Spleen (tissue), 11 donors: ENCODE results near the gene ALDH1B1. TPM values are rescaled to one million over a fixed set of nuclear protein-coding genes. Genes with fewer than 3 reads are reported as not detected.

ENCODE experiments used
- DNase-seq: peaks from one replicate; pipeline ENCODE4 v3.0.0-alpha.2; 2020
- H3K27ac ChIP-seq, 8 donors: fragments of 200-600 bp; sonication (generic) in 7 of 8; 1 replicate in 4 of 8; 2 replicates in 4 of 8; pipeline versions ENCODE4 v1.5.0 to v1.8.0; 2016 to 2021; ENCODE audit warnings: inconsistent platforms in 4 of 8, mild to moderate bottlenecking in 4 of 8, moderate library complexity in 1 of 8
- H3K27me3 ChIP-seq, 7 donors: fragments of 200-600 bp; sonication (generic) in 6 of 7; replicated peaks in 1 of 7; 1 replicate in 4 of 7; 2 replicates in 3 of 7; pipeline versions ENCODE4 v1.5.0 to v1.8.0; 2016 to 2021; ENCODE audit warnings: inconsistent platforms in 3 of 7, mild to moderate bottlenecking in 1 of 7
- H3K36me3 ChIP-seq, 6 donors: fragments of 200-600 bp; sonication (generic) in 5 of 6; 1 replicate in 4 of 6; 2 replicates in 2 of 6; pipeline versions ENCODE4 v1.5.0 to v1.8.0; 2016 to 2021; ENCODE audit warnings: inconsistent platforms in 2 of 6
- H3K4me1 ChIP-seq, 6 donors: fragments of 200-600 bp; sonication (generic) in 5 of 6; 1 replicate in 3 of 6; 2 replicates in 3 of 6; pipeline versions ENCODE4 v1.5.0 to v1.8.0; 2016 to 2021; ENCODE audit warnings: inconsistent platforms in 3 of 6
- H3K4me3 ChIP-seq, 8 donors: fragments of 200-600 bp; sonication (generic) in 7 of 8; 1 replicate in 4 of 8; 2 replicates in 4 of 8; pipeline versions ENCODE4 v1.5.0 to v1.8.0; 2016 to 2021; ENCODE audit warnings: inconsistent platforms in 4 of 8, mild to moderate bottlenecking in 4 of 8, moderate library complexity in 2 of 8
- H3K9me3 ChIP-seq, 8 donors: fragments of 200-600 bp; sonication (generic) in 7 of 8; 1 replicate in 4 of 8; 2 replicates in 4 of 8; pipeline versions ENCODE4 v1.5.0 to v1.8.0; 2016 to 2021; ENCODE audit warnings: inconsistent platforms in 4 of 8
- POLR2A ChIP-seq, 3 donors: fragments of 450-650 bp; IDR thresholded peaks; one replicate each; pipeline ENCODE4 v1.5.1; 2017; ENCODE audit warnings: antibody characterized with exemption in 3 of 3, mild to moderate bottlenecking in 1 of 3
- POLR2AphosphoS5 ChIP-seq, 3 donors: sonication (generic); formaldehyde crosslinking; IDR thresholded peaks; one replicate each; pipeline ENCODE4 v1.5.1; 2017; ENCODE audit warnings: antibody characterized with exemption in 3 of 3
- WGBS, 5 donors: extraction: QIAGEN DNeasy Blood & Tissue Kit in 3 of 5; methylation state at CpG; one replicate each; pipeline versions ENCODE4 v1.1.5 to v1.1.7; 2013 to 2018; 5-methylcytosine and 5-hydroxymethylcytosine counted together
- intact Hi-C: fragments of 100-400 bp; cut with DNase I; formaldehyde crosslinking; loops from one replicate; pipeline ENCODE4 v1.15.0; 2023; ENCODE audit warnings: low total_unique reads
- polyA plus RNA-seq, 3 donors: library from polyadenylated mRNA; stranded (reverse); fragments of 200-250 nt; gene quantifications; one replicate each; pipeline ENCODE4 v1.2.1, GENCODE V29; 2013
- total RNA-seq, 7 donors: library from RNA; depleted of rRNA in 3 of 7; stranded (reverse); fragments of >200 nt in 3 of 7; fragmentation: NEBNext Ultra II Directional in 4 of 7; extraction: Animal tissue kit (Norgen Biotek cat#: 25700) in 4 of 7; gene quantifications; one replicate each; pipeline versions ENCODE4 v1.1.0 to v1.2.1, GENCODE V29; 2016 to 2021
- TF ChIP-seq, protein P1 (sequence below), 11 experiments: fragments of 200-600 bp in 7 of 11; fragments of 450-650 bp in 4 of 11; sonication (generic) in 4 of 11; IDR thresholded peaks in 8 of 11; conservative IDR thresholded peaks in 3 of 11; 1 replicate in 7 of 11; 2 replicates in 4 of 11; pipeline versions ENCODE4 v1.4.0 to v1.8.0; 2016 to 2021; ENCODE audit warnings: antibody characterized with exemption in 11 of 11, inconsistent platforms in 4 of 11, mild to moderate bottlenecking in 1 of 11
- donor health status: healthy with polysubstance abuse.
- donor health status: DM: no; HTN: no; CAD: no; lungs with moderate emphysema.
- donor health status: DM: no; HTN: no; CAD: no.
- donor health status: Bipolar disorder and iron deficiency.
- donor health status: healthy.
- donor health status: DM: no; HTN: no; CAD: no.
- donor health status: DM: yes; HTN: yes; CAD: no.

The ALDH1B1 gene
- total and polyA plus RNA-seq, 10 donors = 4.0 to 14.7 (median 8.3) TPM

DNA sequence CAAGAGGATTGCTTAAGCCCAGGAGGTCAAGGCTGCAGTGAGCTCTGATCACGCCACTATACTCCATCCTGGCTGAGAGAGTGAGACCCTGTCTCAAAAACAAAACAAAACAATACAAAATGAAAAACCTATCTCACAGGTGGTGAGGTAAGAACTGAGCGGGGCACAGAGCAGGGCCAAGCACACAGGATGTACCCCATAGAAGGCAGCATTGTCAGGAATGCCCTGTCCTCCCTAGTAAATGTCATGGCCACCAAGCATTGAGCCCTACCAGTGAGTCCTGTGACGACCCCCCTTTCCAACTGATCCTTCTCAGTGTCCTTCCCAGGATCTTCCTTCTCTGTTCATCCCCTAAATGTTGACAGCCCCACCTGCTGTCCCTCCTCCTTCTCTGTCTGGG is 44.6 kb upstream of the ALDH1B1 start:
- TF ChIP-seq POLR2AphosphoS5 (IDR thresholded peaks at IDR 0.05) (no peak), POLR2A (IDR thresholded peaks at IDR 0.05) (no peak)
- TF ChIP-seq, protein P1, sequence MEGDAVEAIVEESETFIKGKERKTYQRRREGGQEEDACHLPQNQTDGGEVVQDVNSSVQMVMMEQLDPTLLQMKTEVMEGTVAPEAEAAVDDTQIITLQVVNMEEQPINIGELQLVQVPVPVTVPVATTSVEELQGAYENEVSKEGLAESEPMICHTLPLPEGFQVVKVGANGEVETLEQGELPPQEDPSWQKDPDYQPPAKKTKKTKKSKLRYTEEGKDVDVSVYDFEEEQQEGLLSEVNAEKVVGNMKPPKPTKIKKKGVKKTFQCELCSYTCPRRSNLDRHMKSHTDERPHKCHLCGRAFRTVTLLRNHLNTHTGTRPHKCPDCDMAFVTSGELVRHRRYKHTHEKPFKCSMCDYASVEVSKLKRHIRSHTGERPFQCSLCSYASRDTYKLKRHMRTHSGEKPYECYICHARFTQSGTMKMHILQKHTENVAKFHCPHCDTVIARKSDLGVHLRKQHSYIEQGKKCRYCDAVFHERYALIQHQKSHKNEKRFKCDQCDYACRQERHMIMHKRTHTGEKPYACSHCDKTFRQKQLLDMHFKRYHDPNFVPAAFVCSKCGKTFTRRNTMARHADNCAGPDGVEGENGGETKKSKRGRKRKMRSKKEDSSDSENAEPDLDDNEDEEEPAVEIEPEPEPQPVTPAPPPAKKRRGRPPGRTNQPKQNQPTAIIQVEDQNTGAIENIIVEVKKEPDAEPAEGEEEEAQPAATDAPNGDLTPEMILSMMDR (IDR thresholded peaks at IDR 0.05 in 8 of 11, conservative IDR thresholded peaks at IDR 0.05 in 3 of 11) = no peak
- peak; percentile 25 for DNase-seq
- H3K4me1 ChIP-seq = no peaks in the 10 kb centered on the region
- no peak overlapping the region for H3K4me3 ChIP-seq
- no peak overlapping the region for H3K27ac ChIP-seq
- intact Hi-C loops = no loop called here
- H3K9me3 ChIP-seq = no peaks in the 10 kb centered on the region
- H3K27me3 ChIP-seq = no peaks in the 10 kb centered on the region
- WGBS, 5 donors = 65 to 94% (median 76%) methylated on average over 3 of the region's 3 CpGs
- H3K36me3 ChIP-seq = no peaks in the 10 kb centered on the region

DNA sequence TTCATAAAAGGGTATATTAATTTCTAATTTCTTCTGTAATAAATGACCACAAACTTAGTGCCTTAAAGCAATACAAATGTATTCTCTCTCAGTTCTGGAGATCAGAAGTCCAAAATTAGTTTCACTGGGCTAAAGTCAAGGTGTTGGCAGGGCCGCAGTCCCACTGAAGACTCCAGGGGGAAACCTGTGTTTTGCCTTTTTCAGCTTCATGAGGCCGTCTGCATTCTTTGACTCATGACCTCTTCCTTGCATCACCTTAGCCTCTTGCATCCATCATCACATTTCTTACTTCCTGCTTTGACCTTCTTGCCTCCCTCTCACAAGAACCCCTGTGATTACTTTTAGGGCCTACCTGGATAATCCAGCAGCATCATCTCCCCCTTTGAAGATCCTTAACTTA is 42.0 kb upstream of the ALDH1B1 start:
- H3K4me1 ChIP-seq = no peaks in the 10 kb centered on the region
- no peak overlapping the region for H3K27ac ChIP-seq
- H3K4me3 ChIP-seq = no peak overlapping the region
- DNase-seq = no peak
- H3K36me3 ChIP-seq = no peaks in the 10 kb centered on the region
- TF ChIP-seq POLR2A (IDR thresholded peaks at IDR 0.05) = no peak
- TF ChIP-seq, protein P1 (IDR thresholded peaks at IDR 0.05 in 8 of 11, conservative IDR thresholded peaks at IDR 0.05 in 3 of 11) = no peak
- TF ChIP-seq POLR2AphosphoS5 (IDR thresholded peaks at IDR 0.05) = no peak
- intact Hi-C loops = no loop called here
- 77 to 93% (median 86%) methylated on average over 2 of the region's 2 CpGs for WGBS, 5 donors
- H3K9me3 ChIP-seq = no peaks in the 10 kb centered on the region
- no peaks in the 10 kb centered on the region for H3K27me3 ChIP-seq

DNA sequence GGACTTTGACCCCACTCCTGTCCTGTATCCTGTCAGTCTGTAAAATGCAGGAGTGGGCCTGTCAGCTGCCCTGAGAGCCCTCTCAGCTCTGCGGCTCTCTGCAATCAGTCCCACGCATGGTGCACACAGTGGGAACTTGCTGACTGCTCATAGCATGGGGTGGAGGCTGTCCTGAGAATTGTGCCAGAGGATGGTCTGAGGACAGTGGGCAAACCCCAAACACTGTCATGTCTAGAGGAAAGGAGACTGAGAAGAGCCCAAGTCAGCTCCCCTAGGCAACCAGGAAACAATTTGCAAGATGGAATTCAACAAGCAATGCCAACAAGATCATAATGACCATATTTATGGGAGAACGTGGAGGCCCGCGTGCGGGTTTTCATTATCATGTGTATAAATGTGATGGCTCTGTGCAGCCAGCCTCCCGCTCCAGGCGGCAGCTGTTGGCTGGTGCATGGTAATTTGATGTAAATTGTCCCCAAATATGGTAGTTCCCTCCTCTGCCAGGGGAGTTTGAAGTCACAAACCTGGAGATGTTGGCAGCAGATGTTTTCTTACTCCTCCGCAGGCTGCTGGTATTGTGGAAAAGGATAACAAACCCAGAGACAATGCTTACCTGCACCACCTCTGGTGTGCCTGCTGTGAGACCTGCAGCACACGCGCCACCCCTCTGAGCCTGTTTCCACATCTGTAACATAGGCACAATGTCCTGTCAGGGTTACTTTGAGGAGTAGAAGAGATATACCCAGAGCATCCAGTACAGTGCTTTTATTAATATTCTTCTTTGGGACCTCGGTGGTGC is 39.8 kb upstream of the ALDH1B1 start:
- H3K27me3 ChIP-seq = no peaks in the 10 kb centered on the region
- no peaks in the 10 kb centered on the region for H3K9me3 ChIP-seq
- H3K36me3 ChIP-seq = no peaks in the 10 kb centered on the region
- H3K4me1 ChIP-seq = no peaks in the 10 kb centered on the region
- TF ChIP-seq POLR2AphosphoS5 (IDR thresholded peaks at IDR 0.05) = no peak
- no peak for TF ChIP-seq POLR2A (IDR thresholded peaks at IDR 0.05)
- no peak overlapping the region for H3K4me3 ChIP-seq
- DNase-seq = no peak
- intact Hi-C loops = no loop called here
- H3K27ac ChIP-seq = no peak overlapping the region
- 91 to 95% (median 94%) methylated on average over 10 to 12 of the region's 12 CpGs for WGBS, 5 donors

DNA sequence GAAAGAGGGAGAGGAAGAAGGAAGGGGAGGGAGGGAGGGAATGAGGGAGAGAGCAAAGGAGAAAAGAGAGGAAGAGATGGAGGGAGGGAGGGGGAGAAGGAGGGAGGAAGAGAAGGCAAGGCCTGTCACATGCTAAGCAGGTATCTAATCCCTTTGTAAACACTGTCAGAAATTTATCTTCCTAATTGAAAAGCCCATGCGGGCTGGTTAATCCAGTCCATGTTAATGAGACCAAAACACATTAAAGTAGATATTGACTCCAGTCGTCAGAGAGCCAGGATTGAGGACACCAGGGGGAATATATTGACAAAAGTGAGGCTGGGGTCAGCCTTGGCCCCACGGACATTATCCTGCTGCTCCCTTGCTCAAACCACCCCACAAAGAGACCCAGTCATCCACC is 37.4 kb upstream of the ALDH1B1 start:
- H3K4me1 ChIP-seq = no peaks in the 10 kb centered on the region
- no peaks in the 10 kb centered on the region for H3K36me3 ChIP-seq
- intact Hi-C loops = no loop called here
- WGBS, 5 donors = 57 to 86% (median 82%) methylated on average over 3 of the region's 3 CpGs
- TF ChIP-seq, protein P1 (IDR thresholded peaks at IDR 0.05 in 8 of 11, conservative IDR thresholded peaks at IDR 0.05 in 3 of 11) = no peak
- TF ChIP-seq POLR2A (IDR thresholded peaks at IDR 0.05) = no peak
- TF ChIP-seq POLR2AphosphoS5 (IDR thresholded peaks at IDR 0.05) = no peak
- no peaks in the 10 kb centered on the region for H3K27me3 ChIP-seq
- no peak overlapping the region for H3K27ac ChIP-seq
- H3K9me3 ChIP-seq = no peaks in the 10 kb centered on the region
- H3K4me3 ChIP-seq = no peak overlapping the region
- DNase-seq = no peak
